GM12878 (cell line): Measurements from ENCODE around the gene RELT. TPM values are rescaled to one million over a fixed set of nuclear protein-coding genes. Genes with fewer than 3 reads are reported as not detected.

Experiments
- CHD2 ChIP-seq: IDR thresholded peaks from 2 replicates; pipeline ENCODE4 v1.6.1; 2011; ENCODE audit warnings: low read depth, low read length, improper control_type of control experiment, borderline replicate concordance
- CREB1 ChIP-seq: IDR thresholded peaks from 2 replicates; pipeline ENCODE4 v1.6.1; 2012; ENCODE audit warnings: low read depth, mild to moderate bottlenecking, inconsistent platforms
- EZH2 ChIP-seq: IDR thresholded peaks from 2 replicates; pipeline ENCODE4 v1.6.1; 2012; ENCODE audit warnings: low read depth, mild to moderate bottlenecking, control low read depth, inconsistent platforms, low read length, borderline replicate concordance; ENCODE audit not compliant: control insufficient read depth
- HCFC1 ChIP-seq: fragments of 150-350 bp; IDR thresholded peaks from 2 replicates; pipeline ENCODE4 v1.6.1; 2014; ENCODE audit warnings: low read length
- IRF3 ChIP-seq: fragments of 450-650 bp; IDR thresholded peaks from 2 replicates; pipeline ENCODE4 v1.6.1; 2014; ENCODE audit warnings: mild to moderate bottlenecking
- IRF4 ChIP-seq: IDR thresholded peaks from 2 replicates; pipeline ENCODE4 v1.6.1; 2011; ENCODE audit warnings: low read depth, low read length
- KAT2A ChIP-seq: conservative IDR thresholded peaks from 2 replicates; pipeline ENCODE4 v1.6.1; 2011; ENCODE audit warnings: low read depth, low read length; ENCODE audit not compliant: control insufficient read depth
- KDM1A ChIP-seq: fragments of 200-600 bp; sonication (generic); IDR thresholded peaks from 2 replicates; pipeline ENCODE4 v1.6.1; 2016; ENCODE audit warnings: borderline replicate concordance
- LARP7 ChIP-seq: fragments of 450-650 bp; IDR thresholded peaks from 2 replicates; pipeline ENCODE4 v1.6.1; 2017; ENCODE audit warnings: mild to moderate bottlenecking
- MTA3 ChIP-seq: IDR thresholded peaks from 2 replicates; pipeline ENCODE4 v1.6.1; 2012; ENCODE audit warnings: low read length, inconsistent platforms, borderline replicate concordance
- NFYB ChIP-seq: IDR thresholded peaks from 2 replicates; pipeline ENCODE4 v1.6.1; 2011; ENCODE audit warnings: low read depth, mild to moderate bottlenecking, low read length, improper control_type of control experiment, moderate library complexity; ENCODE audit not compliant: insufficient read depth
- PAX8 ChIP-seq: fragments of 450-650 bp; IDR thresholded peaks from 2 replicates; pipeline ENCODE4 v1.6.1; 2017; ENCODE audit warnings: mild to moderate bottlenecking, moderate library complexity
- POLR2AphosphoS2 ChIP-seq: IDR thresholded peaks from 2 replicates; pipeline ENCODE4 v1.6.1; 2011; ENCODE audit warnings: low read depth, mild to moderate bottlenecking, low read length, improper control_type of control experiment, moderate library complexity
- POU2F2 ChIP-seq: IDR thresholded peaks from 3 replicates; pipeline ENCODE4 v1.6.1; 2011; ENCODE audit warnings: low read depth, mild to moderate bottlenecking, low read length, borderline replicate concordance
- RAD21 ChIP-seq: IDR thresholded peaks from 2 replicates; pipeline ENCODE4 v1.6.1; 2011; ENCODE audit warnings: mild to moderate bottlenecking, low read depth, low read length, moderate library complexity; ENCODE audit not compliant: insufficient read depth
- SREBF2 ChIP-seq: IDR thresholded peaks from 2 replicates; pipeline ENCODE4 v1.6.1; 2012; ENCODE audit warnings: mild to moderate bottlenecking, low read length
- TAF1 ChIP-seq: IDR thresholded peaks from 2 replicates; pipeline ENCODE4 v1.6.1; 2011; ENCODE audit warnings: mild to moderate bottlenecking, low read depth, low read length, borderline replicate concordance
- ZBTB11 ChIP-seq: fragments of 450-650 bp; formaldehyde crosslinking; IDR thresholded peaks from 2 replicates; pipeline ENCODE4 v1.5.0; 2022; ENCODE audit warnings: mild to moderate bottlenecking, missing genetic modification characterization
- ZBTB4 ChIP-seq: fragments of 450-650 bp; formaldehyde crosslinking; IDR thresholded peaks from 2 replicates; pipeline ENCODE4 v1.4.0; 2022; ENCODE audit warnings: mild to moderate bottlenecking, moderate library complexity
- ZSCAN29 ChIP-seq: fragments of 450-650 bp; IDR thresholded peaks from 2 replicates; pipeline ENCODE4 v1.6.1; 2017; ENCODE audit warnings: mild to moderate bottlenecking, moderate library complexity
- polyA plus RNA-seq, 11 experiments: library from polyadenylated mRNA; depleted of rRNA in 4 of 11; unstranded in 6 of 11; stranded (reverse) in 5 of 11; fragments of >200 nt; fragmentation: Nextera tagmentation in 4 of 11; fragmentation: Illumina TruSeq in 1 of 11; extraction: Ambion mirVana in 4 of 11; extraction: Trizol in 1 of 11; gene quantifications; 1 replicate in 1 of 11; 2 replicates in 10 of 11; pipeline versions ENCODE4 v1.2.1 to v1.2.3, GENCODE V29; 2011 to 2016; ENCODE audit warnings: inconsistent platforms in 2 of 11, missing spikeins in 2 of 11, low read depth in 1 of 11
- total RNA-seq, 4 experiments: library from RNA; depleted of rRNA in 3 of 4; stranded (reverse); fragments of >200 nt in 3 of 4; fragmentation: Illumina TruSeq in 1 of 4; extraction: Trizol in 1 of 4; gene quantifications; 2 replicates each; pipeline versions ENCODE4 v1.2.1 to v1.2.3, GENCODE V29; 2013 to 2021

RELT gene
- total and polyA plus RNA-seq, 10 of the 15 experiments (the other 5 are each of a cell fraction or from before 2014, with no cell fraction given) = 1.2 to 28.5 (median 10.8) TPM

GRCh38 chr11:73383249-73384124 is 7.3 kb downstream of the RELT start (continued):
- TF ChIP-seq IRF3 (no peak), NFYB (no peak), ZBTB4 (no peak), POU2F2 (peak; percentile 87), KAT2A (no peak), POLR2AphosphoS2 (no peak), RAD21 (peak; percentile 23; the same call in 1 of the 2 replicates), SREBF2 (no peak), CREB1 (no peak), HCFC1 (no peak), KDM1A (no peak), TAF1 (no peak), PAX8 (no peak), IRF4 (no peak), CHD2 (no peak), LARP7 (no peak), MTA3 (no peak), EZH2 (no peak), ZBTB11 (CRISPR knock-in tag) (no peak), ZSCAN29 (no peak)
- TF ChIP-seq, all 136 proteins: peak for 14
